GM12892 (cell line): ENCODE measurements around the gene TPRX1.

ENCODE experiments used
- POLR2A ChIP-seq: IDR thresholded peaks from 2 replicates; pipeline ENCODE4 v1.6.1; 2011; ENCODE audit warnings: low read depth, low read length, control low read depth
- POLR2AphosphoS5 ChIP-seq: IDR thresholded peaks from 2 replicates; pipeline ENCODE4 v1.6.1; 2011; ENCODE audit warnings: low read depth, low read length, control low read depth

GRCh38 chr19:47765523-47766358, 38.6 kb downstream of the TPRX1 start:
- TF ChIP-seq POLR2A (no peak), POLR2AphosphoS5 (no peak)
